GM12875 (cell line): ENCODE measurements around the gene ANKRD34B.

Experiments
- H3K4me3 ChIP-seq: one replicate; pipeline ENCODE4 v1.5.1; 2011; ENCODE audit warnings: low read depth, low read length, control low read depth
- TF ChIP-seq, protein P1 (sequence below): IDR thresholded peaks from 2 replicates; pipeline ENCODE4 v1.5.1; 2011; ENCODE audit warnings: low read depth, mild to moderate bottlenecking, control low read depth, inconsistent platforms, low read length, moderate library complexity, borderline replicate concordance; ENCODE audit not compliant: insufficient read depth

ANKRD34B gene

GRCh38 chr5:80607832-80608231, 37.8 kb upstream of the ANKRD34B start:
- H3K4me3 ChIP-seq = no peak overlapping the region
- TF ChIP-seq, protein P1, sequence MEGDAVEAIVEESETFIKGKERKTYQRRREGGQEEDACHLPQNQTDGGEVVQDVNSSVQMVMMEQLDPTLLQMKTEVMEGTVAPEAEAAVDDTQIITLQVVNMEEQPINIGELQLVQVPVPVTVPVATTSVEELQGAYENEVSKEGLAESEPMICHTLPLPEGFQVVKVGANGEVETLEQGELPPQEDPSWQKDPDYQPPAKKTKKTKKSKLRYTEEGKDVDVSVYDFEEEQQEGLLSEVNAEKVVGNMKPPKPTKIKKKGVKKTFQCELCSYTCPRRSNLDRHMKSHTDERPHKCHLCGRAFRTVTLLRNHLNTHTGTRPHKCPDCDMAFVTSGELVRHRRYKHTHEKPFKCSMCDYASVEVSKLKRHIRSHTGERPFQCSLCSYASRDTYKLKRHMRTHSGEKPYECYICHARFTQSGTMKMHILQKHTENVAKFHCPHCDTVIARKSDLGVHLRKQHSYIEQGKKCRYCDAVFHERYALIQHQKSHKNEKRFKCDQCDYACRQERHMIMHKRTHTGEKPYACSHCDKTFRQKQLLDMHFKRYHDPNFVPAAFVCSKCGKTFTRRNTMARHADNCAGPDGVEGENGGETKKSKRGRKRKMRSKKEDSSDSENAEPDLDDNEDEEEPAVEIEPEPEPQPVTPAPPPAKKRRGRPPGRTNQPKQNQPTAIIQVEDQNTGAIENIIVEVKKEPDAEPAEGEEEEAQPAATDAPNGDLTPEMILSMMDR = no peak

GRCh38 chr5:80607343-80607742, 37.3 kb upstream of the ANKRD34B start:
- TF ChIP-seq, protein P1 = no peak
- no peak overlapping the region for H3K4me3 ChIP-seq

DNA sequence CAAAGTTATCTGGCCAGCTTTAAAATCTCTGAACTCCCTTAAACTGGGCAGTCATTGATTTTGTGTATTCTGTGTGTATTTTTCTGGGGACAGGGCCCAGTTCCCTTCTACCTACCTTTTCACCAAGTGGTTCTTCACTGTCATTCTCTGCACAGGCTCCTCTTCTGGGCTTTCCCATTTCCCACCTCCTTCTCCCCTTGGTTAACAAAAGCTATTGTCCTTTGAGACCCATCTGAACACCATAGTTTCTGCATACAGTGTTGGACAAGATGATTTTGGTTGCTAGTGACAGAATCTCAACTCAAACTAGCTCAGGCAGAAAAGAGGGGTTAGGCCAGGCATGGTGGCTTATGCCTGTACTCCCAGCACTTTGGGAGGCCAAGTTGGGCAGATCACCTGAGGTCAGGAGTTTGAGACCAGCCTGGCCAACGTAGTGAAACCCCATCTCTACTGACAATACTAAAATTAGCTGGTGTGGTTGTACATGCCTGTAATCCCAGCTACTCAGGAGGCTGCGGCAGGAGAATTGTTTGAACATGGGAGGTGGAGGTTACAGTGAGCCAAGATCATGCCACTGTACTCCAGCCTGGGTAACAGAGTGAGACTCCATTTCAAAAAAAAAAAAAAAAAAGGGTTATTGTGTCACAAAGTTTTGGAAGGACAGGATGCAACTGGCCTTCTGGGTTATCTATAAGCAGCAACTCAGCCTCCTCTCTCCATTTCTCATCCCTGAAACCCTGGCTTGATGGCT, 31.0 kb upstream of the ANKRD34B start:
- TF ChIP-seq, protein P1 = no peak
- no peak overlapping the region for H3K4me3 ChIP-seq

- TF ChIP-seq, protein P1 = no peak
- no peak overlapping the region for H3K4me3 ChIP-seq
Observed at GRCh38 chr5:80597500-80597899, 27.4 kb upstream of the ANKRD34B start.

DNA sequence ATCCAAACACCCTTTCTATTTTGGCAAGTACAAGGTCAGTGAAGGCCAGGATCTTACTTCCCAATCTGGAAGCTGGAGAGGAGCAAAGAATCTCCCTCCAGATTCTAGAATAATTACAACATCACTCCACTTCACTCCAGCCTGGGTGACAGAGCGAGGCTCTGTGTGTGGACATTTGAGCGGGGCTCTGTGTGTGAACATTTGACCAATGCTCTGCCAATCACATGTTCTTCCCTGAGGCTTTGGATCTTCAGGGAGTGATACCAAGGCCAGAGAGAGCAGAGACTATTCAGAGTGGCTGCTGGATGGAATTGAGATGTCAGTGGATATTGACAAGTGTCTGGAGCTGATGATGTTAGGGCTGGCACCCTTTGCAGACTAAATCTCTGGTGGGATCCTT, 24.7 kb upstream of the ANKRD34B start:
- no peak overlapping the region for H3K4me3 ChIP-seq
- TF ChIP-seq, protein P1 = no peak

DNA sequence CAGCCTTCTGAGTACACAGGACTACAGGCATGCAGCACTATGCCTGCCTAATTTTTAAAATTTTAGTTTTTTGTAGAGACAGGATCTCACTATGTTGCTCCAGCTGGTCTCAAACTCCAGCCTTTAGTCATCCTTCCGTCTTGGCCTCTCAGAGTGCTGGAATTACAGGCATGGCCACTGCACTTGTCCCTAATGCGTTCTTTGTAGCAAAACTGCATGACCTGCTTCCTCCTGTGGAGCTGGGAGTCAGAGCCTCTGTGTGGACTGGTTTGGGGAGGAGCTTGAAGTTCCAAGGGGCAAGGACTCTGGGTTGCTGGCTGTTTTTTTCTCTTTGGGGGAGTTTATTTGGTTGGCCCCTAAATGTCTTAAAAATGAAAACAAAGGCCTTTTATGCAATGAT, 22.7 kb upstream of the ANKRD34B start:
- no peak overlapping the region for H3K4me3 ChIP-seq

DNA sequence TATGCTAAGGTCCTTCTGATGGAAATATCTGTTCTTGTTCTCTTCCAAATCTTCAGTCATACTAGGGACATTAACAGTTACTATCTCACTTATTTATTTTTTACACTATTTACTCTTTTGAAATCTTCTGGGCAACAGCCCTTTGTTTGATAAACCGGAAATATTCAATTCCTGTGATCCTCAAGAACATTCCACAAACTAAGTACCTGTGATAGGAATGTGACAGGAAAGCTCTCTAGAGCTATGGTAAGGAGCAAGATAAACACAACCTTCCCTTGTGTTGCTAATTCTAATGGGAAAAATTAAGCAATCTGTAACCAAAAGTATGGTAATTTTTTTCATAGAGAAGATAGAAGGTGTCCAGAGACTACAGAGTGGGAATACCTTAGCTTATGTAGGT, 22.0 kb upstream of the ANKRD34B start:
- TF ChIP-seq, protein P1 = no peak
- no peak overlapping the region for H3K4me3 ChIP-seq

More for the DNA sequence above, 22.7 kb upstream of the ANKRD34B start:
- TF ChIP-seq, protein P1 = no peak
